Activated CD8-positive, alpha-beta memory T cell treated with anti-CD3 and anti-CD28 coated beads for 4 hours (primary cell): ENCODE results near the gene AMDHD1.

Experiments
- DNase-seq, 2 donors: peaks; one replicate each; pipeline ENCODE4 v3.0.0-alpha.2; 2020; ENCODE audit warnings: low read depth in 2 of 2

AMDHD1 gene, protein sequence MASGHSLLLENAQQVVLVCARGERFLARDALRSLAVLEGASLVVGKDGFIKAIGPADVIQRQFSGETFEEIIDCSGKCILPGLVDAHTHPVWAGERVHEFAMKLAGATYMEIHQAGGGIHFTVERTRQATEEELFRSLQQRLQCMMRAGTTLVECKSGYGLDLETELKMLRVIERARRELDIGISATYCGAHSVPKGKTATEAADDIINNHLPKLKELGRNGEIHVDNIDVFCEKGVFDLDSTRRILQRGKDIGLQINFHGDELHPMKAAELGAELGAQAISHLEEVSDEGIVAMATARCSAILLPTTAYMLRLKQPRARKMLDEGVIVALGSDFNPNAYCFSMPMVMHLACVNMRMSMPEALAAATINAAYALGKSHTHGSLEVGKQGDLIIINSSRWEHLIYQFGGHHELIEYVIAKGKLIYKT

DNA sequence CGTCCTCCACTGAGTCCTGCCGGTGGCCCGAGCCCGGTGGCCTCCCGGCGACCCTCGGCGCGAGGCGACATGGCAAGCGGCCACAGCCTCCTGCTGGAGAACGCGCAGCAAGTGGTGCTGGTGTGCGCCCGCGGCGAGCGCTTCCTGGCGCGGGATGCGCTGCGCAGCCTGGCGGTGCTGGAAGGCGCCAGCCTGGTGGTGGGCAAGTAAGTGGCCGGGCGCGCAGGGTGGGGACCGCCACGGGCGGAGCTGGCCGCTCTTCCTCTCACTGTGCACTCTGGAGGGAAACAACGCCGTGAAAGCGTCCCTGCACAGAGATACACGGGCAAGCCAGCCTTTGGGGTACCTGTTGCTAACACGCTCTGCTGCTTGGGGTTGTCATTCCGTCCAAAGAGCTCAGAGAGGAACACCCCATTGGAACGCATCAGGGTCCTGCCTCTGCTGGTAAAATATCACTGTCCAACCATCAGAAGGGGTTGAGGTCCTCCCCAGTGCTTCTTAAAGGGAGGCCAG, at the start of gene AMDHD1:
TSS of gene AMDHD1 (plus strand) at position 2 of the 513 bp plus-strand sequence. CDS start at position 70, 68 bp downstream.
- peak in 1 of 2 donors; percentile 16 for DNase-seq

DNA sequence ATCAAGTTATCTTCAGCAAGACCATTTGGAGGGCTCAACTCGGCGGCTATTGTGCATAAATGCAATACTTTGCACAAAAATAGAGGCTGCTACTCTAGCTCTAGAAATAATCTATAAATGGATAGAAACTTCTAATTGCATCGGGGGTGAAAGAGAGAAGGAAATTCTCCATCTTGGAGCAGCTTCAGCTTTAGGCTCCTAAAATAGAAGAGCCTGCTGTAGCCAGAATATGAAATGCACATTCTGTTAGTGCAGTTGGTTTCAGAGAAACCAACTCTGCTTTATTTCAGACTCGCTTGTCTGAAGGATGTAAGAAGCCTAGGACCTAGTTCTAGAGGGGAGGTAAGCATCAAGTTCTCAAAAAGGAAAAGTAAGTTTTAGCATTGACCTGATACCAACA, 46.3 kb upstream of the AMDHD1 start:
- no peak for DNase-seq

DNA sequence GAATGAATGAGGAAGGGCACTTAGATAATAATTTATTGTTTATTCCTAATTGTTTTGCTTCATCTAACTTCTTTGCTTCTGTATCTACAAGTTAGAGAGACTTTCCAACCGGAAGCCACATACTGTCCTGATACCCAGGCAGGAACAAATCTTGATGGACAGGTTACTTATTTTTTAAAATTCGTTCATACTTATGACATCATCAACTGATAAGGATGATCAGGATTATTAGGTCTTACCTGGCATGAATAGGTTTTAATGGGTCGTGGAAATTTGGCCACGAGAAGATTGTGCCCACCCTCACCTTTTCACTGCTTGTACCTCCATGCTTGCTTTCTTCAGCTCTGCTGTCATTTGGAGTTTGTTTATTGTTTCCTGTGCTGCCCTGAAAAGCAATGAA, 45.0 kb upstream of the AMDHD1 start:
- DNase-seq = no peak

DNA sequence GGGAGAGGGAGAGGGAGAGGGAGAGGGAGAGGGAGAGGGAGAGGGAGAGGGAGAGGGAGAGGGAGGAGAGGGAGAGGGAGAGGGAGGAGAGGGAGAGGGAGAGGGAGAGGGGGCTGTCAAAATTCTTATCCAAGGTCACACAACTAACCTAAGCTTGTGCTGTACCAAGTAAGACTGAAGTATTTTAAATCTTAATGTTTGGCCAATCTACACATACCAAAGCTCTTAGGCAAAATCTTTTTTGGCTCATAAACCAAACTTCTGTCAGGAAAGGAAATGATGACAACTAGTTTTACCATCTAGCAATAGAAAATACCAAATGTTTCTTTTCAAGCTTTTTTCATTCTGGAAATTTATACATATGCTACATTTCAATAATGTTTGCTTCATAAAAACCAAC, 34.6 kb upstream of the AMDHD1 start:
- DNase-seq = no peak

DNA sequence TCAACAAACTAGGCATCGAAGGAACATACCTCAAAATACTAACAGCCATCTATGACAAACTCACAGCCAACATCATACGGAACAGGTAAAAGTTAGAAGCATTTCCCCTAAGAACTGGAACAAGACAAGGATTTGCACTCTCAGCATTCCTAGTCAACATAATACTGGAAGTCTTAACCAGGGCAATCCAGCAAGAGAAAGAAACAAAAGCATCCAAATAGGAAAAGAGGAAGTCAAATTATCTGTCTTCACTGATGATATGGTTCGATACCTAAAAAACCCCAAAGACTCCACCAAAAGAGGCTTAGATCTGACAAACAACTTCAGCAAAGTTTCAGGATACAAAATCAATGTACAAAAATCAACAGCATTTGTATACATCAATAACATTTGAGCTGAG, 33.3 kb upstream of the AMDHD1 start:
- no peak for DNase-seq

DNA sequence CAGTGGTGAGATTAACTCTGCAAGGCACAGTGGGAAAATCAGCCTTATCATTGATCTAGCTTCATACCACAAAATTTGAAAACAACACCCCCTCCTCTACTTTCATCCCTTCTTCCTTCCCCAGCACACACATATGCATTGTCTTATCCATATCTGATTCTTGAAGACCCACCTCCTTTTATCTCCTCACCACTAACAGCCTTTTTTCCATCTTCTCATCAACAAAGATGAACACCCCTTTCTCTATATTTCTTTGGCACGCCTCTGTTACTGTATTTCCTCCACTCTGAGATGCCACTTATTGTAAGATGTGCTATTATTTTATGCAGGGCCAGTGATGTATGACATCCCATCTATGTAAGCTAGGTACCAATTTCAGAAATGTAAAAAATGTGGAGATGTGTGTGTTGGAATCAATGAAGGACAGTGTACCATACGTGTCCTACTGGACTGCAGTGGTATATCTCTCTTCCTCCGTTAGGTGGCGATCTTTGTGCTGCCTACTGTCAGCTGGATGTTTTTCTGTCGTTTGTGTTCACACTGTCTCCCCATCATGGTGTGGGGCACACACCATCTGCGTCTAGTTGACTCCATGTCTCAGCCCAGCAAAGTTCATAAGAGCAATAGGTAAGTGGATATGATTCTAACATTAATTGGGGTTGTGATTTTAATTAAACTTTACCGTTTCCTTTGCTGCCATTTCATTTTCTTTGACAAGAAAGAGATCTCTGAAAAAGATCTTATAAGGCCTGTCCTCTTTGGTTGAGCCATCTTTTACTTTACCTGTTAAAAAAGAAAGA, 24.7 kb upstream of the AMDHD1 start:
- DNase-seq = peak; percentile 16 to 19

DNA sequence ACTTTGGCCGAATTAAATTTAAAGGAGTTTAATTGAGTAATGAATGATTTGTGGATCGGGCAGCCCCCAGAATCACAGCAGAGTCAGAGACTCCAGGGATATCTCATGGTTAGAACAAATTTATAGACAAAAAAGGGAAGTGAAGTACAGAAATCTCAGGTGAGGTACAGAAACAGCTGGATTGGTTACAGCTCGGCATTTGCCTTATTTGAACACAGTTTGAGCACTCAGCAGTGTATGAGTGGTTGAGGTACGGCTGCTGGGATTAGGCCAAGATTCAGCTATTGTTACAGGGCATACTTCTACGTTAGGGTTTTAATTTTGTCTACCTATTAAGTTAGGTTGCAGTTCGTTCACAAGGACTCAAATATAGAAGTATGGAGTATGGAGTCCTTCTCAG, 24.0 kb upstream of the AMDHD1 start:
- no peak for DNase-seq

DNA sequence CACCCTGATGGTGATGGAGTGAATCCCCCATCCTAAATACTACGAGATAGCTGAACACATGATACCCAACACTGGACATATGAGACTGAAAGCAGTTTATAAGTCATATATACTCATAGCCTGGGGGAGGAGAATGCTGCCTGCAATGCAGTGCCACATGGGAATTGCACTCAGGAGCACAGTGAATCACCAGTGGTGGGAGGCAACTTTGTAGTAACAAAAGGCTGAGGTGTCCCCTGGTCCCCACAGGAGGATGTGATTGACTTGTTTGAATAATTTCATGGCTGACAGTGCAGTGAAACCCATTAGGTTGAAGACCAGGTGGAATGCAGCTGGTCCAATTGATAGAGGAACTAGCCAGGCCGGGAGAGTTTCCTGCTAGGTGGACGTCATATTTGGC, 20.9 kb upstream of the AMDHD1 start:
- no peak for DNase-seq

DNA sequence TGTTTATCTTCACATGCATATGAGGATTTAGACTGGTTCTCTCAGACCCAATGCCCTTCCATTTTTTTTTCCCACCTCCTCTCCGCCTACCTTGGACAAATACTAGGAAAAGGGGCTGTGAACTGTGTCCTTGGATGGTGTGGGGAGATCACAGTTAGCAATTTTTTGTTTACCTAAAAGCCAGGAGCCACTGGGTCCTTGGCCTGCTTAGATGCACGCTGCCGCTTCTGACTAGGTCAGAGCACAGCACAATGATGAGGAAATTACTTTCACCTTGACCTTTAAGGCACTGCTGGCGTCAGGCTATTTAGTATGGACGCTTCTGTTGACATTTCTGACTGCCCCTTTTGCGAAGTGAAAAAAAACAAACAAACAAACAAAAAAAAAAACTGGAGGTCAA, 2.6 kb upstream of the AMDHD1 start:
- no peak for DNase-seq

DNA sequence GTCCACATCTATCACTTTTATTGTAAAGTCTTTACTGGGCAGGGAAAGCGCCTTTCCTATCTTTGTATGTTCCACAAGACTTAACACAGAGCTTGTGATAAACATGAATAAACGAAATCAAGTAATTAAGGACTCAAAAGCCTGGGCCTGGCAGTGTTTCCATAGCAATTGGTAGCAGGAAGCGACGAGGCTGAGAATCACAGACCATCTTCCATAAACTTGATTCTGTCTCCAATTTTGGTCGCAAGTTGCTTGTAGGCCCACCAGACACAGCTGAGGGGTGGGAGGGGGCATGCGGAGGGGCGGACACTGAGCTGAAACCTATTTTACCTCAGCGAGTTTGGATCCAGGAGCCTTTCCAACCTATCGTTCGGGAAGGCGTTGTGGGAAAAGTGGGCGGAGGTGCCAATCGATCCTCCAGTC, 1.0 kb upstream of the AMDHD1 start:
- no peak for DNase-seq

DNA sequence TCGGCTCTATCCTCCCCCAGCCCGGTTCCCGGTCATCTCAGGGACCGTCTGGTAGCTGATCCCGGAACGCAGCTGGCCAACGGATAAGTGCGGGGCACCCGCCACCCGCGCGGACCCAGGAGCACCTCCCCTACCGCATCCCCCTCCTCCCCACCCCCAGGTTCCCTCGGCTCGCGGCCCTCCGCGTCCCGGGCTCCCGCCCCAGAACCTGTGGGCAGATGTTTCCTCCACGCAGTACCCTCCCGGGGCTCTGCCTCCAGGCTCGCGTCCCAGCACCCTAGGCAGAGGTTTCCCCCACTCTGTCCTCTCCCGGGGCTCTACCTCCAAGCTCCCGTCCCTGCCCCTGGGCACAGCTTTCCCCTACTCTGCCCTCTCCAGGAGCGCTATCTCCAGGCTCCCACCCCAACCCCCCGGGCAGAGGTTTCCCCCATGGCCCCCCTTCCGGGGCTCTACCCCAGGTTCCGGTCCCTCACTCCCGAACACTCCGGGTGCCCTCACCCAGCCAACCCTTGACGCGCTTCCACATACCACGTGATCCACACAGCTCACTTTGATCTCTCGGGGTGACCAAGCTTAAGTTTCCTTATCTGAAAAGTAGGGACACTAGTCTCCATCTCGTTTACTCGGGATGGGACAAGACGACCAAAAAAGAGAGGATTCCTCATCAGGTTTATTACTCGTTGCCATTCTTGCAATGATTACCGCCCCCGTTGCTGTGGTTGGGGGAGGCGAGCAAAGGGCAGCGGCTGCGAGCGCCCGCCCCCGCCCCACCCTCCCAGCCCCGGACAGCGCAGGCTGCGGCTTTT, 404 bp upstream of the AMDHD1 start, which contains the start of gene CCDC38:
TSS of gene CCDC38 (minus strand) at position 91 of the 806 bp plus-strand sequence. CDS start 6,105 bp downstream, outside the sequence.
- DNase-seq = peak; percentile 60 to 71

DNA sequence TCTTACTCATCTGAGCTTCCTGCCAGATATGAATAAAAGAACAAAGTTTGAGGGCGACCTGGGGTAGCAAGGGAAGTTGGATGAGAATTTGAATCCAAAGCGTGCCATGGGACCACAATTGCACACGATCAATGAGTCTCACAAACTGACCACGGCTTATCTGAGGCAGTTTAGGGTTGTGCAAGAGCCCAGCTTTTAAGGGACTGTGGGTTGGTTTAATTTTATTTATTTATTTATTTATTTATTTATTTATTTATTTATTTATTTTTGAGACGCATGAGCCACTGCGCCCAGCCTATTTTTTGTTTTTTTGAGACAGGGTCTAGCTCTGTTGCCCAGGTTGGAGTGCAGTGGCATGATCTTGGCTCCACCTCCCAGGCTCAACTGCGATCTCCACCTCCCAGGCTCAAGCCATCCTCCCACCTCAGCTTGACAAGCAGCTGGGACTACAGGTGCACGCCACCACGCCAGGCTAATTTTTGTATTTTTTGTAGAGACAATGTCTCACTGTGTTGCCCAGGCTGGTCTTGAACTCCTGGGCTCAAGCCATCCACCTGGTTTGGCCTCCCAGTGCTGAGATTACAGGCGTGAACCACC, 1.1 kb downstream of the AMDHD1 start:
- DNase-seq = no peak

DNA sequence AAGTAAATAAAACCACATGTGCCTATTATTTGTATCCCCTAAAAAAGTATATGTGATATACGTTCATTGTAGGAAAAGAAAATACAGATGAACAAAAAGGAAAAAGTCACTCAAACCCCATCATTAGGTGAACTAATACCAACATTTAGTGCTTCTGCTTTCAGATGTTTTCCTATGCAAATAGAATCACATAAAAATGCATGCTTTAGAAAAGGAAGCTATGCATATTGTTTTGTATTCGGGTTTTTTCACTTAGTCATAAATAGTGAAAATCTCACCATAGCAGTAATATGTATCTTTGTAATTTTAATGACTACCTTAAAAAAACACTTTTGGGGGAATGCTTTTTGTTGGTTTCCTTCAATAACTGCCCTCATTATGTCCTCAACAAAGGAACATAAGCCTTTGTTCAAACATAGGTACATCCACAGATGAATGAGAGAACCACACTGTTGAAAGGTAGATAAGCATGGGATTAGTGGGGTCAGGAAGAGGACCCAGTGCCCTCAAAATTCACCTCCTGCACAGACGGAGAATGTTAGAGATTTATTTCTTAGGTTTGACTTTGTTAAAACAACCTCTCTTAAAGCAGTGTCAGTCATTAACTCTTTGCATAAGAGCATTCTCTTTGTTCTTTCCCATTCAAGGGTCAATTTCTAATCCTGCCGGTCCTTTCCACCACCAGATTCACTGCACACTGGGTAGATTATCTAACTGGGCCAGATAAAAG, 6.5 kb downstream of the AMDHD1 start:
- DNase-seq = no peak

DNA sequence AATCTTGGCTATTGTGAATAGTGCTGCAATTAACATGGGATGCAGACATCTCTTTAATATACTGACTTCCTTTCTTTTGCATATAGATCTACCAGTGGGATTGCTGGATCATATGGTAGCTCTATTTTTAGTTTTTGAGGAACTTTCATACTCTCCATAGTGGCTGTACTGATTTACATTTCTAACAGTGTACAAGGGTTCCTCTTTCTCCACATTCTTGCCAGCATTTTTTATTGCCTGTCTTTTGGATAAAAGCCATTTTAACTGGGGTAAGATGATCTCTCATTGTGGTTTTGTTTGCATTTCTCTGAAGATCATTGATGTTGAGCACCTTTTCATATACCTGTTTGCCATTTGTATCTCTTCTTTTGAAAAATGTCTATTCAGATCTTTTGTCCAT, 8.4 kb downstream of the AMDHD1 start:
- DNase-seq = no peak

DNA sequence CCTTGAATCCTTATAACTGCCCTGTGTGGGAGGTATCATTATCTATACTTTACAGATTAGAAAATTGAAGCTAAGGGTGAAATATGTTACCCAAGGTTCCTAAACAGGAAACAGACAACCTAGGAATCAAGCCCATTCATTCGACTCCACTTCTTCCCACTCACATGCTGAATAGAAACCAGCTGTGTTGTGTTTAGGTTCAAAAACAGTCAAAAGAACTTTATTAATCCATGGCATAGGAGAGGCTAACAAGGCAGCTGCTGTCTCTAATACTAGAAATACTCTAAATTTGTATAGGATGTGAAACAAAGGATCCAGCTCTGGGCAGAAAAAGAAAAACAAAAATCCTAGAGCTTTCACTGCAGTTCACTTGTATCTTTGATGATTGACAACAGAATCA, 9.9 kb downstream of the AMDHD1 start:
- DNase-seq = no peak

DNA sequence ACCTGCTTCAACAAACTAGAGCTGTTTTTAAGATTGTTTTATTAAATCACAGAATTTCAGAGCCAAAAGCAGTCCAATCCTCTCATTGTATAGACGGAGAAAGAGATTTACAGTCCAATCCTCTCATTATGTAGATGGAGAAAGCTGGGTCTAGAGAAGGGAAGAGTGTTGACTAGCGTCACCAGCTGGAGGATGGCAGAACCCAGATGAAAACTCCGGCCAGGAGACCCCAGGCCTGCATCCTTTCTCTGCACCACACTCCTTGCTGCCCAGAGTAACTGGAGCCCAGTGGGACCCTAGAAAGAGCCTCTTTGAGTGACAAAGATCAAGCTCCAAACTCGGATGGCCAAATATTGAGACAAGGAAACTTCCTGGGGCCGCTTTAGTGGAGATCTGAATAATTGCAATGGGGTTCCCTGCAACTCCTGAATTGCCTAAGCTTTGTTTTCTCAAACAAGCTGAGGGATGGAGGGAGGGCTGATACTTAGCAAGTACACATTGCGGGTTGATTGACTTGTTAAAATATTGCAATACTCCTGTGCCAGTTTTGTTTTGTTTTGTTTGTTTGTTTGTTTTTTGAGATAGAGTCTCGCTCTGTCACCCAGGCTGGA, 12.5 kb downstream of the AMDHD1 start:
- DNase-seq = no peak

DNA sequence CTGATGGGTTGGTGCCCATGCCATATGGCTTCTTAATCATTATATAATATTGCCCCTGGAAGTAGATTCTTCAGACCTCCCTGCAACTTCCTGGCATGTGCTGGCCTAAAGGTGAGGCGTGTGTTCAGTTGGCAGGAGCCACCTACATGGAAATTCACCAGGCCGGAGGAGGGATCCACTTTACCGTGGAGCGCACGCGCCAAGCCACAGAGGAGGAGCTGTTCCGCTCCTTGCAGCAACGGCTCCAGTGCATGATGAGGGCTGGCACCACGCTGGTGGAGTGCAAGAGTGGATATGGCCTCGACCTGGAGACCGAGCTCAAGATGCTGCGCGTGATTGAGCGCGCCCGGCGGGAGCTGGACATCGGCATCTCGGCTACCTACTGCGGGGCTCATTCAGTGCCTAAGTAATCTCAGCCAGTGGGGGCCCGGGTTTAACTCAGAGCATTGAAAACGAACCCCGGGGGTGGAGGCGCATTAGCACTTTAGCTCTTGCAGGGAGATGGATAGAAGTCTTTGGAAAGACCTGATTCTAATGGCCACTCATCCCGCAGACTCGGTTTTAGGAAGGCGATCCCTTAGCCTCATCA, 13.5 kb downstream of the AMDHD1 start:
- no peak for DNase-seq

DNA sequence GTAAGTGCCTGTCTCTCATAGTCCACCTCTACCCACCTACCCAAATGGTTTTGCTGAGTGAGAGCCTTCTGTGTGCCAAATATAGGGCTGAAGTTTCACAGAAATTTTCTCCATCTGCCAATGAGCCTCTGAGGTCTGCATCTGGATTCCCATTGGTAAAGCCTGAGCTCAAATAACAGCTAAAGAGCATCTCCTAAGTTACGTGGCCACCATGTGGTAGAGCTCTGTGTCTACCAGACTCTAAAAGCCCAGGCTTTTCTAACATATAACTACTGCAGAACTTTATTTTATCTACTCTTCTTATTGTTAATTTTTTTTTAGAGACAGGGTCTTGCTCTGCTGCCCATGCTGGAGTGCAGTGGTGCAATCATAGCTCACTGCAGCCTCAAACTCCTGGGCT, 16.0 kb downstream of the AMDHD1 start:
- no peak for DNase-seq

DNA sequence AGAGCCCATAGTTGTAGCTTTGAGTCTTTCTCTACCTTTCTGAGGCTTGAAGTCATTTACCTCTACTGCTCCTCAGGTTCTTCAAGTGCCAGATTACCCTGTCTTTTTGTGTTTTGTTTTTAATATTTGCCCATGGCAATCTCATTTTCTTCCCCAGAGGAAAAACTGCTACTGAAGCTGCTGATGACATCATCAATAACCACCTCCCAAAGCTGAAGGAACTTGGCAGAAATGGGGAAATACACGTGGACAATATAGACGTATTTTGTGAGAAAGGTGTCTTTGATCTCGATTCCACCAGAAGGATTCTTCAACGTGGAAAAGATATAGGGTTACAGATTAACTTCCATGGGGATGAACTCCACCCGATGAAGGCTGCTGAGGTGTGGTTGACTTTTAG, 17.1 kb downstream of the AMDHD1 start:
- DNase-seq = no peak

DNA sequence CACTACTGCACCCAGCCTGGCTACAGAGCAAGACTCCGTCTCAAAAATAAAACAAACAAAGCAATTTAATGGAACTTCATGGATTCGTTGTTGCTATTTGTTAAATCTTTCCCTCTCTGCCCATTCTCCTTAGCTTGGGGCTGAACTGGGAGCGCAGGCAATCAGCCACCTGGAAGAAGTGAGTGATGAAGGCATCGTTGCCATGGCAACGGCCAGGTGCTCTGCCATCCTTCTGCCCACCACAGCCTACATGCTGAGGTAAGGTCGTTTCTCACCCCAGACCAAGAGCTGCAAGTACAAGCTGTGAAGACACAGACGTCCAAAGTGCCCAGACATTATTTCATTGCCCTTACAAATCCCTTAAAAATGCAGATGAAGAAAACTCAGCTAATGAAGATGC, 19.1 kb downstream of the AMDHD1 start:
- no peak for DNase-seq
